K562 (cell line): ENCODE measurements around the gene STS. TPM values are rescaled to one million over a fixed set of nuclear protein-coding genes. Genes with fewer than 3 reads are reported as not detected.
A peak's percentile ranks its signal among the peaks of the same experiment; 100 is the strongest.

Experiments
- ARID1B ChIP-seq: fragments of 450-650 bp; IDR thresholded peaks from 2 replicates; pipeline ENCODE4 v1.6.1; 2016; ENCODE audit warnings: antibody characterized with exemption, mild to moderate bottlenecking, inconsistent platforms
- ARNT ChIP-seq, 2 experiments: fragments of 450-650 bp; IDR thresholded peaks; 2 replicates each; pipeline ENCODE4 v1.6.1; 2016; ENCODE audit warnings: mild to moderate bottlenecking in 1 of 2
- E2F5 ChIP-seq: sonication (generic); formaldehyde crosslinking; IDR thresholded peaks from 2 replicates; pipeline ENCODE4 v1.8.0; 2022; ENCODE audit warnings: mild to moderate bottlenecking, missing genetic modification reagents
- E2F8 ChIP-seq: fragments of 450-650 bp; IDR thresholded peaks from 2 replicates; pipeline ENCODE4 v1.7.1; 2018; ENCODE audit warnings: mild to moderate bottlenecking, low read depth; ENCODE audit not compliant: partially characterized antibody
- FOXK2 ChIP-seq, 2 experiments: fragments of 450-650 bp; IDR thresholded peaks in 1 of 2; conservative IDR thresholded peaks in 1 of 2; 2 replicates each; pipeline ENCODE4 v1.6.1; 2016; ENCODE audit warnings: low read depth in 2 of 2, mild to moderate bottlenecking in 1 of 2
- GATAD2A ChIP-seq: fragments of 450-650 bp; IDR thresholded peaks from 2 replicates; pipeline ENCODE4 v1.6.1; 2017
- ID3 ChIP-seq, 2 experiments: fragments of 250-450 bp in 1 of 2; fragments of 450-650 bp in 1 of 2; sonication (Bioruptor Pico) in 1 of 2; IDR thresholded peaks; 2 replicates each; pipeline versions ENCODE4 v1.6.1 to v1.8.0; 2016 to 2021; ENCODE audit warnings: mild to moderate bottlenecking in 2 of 2, moderate library complexity in 2 of 2, missing compliant biosample characterization in 1 of 2, missing genetic modification characterization in 1 of 2
- SIN3B ChIP-seq: fragments of 450-650 bp; IDR thresholded peaks from 2 replicates; pipeline ENCODE4 v1.6.1; 2017; ENCODE audit warnings: low read depth, mild to moderate bottlenecking, moderate library complexity
- SOX6 ChIP-seq: fragments of 450-650 bp; IDR thresholded peaks from 2 replicates; pipeline ENCODE4 v1.6.1; 2014; ENCODE audit warnings: mild to moderate bottlenecking
- TBL1XR1 ChIP-seq, 2 experiments: IDR thresholded peaks; 2 replicates each; pipeline ENCODE4 v1.6.1; 2012; ENCODE audit warnings: improper control_type of control experiment in 2 of 2, low read length in 2 of 2, mild to moderate bottlenecking in 1 of 2
- TCF3 ChIP-seq: sonication (generic); formaldehyde crosslinking; IDR thresholded peaks from 2 replicates; pipeline ENCODE4 v1.4.0; 2020; ENCODE audit warnings: mild to moderate bottlenecking, missing genetic modification reagents
- TCFL5 ChIP-seq: fragments of 250-450 bp; sonication (Bioruptor Pico); conservative IDR thresholded peaks from 2 replicates; pipeline ENCODE4 v1.6.1; 2021; ENCODE audit warnings: mild to moderate bottlenecking, moderate library complexity, matching md5 sums
- TRIM24 ChIP-seq, 2 experiments: fragments of 450-650 bp; IDR thresholded peaks; 2 replicates each; pipeline ENCODE4 v1.6.1; 2016
- ZBTB40 ChIP-seq, 2 experiments: fragments of 450-650 bp in 1 of 2; sonication (generic) in 1 of 2; formaldehyde crosslinking in 1 of 2; IDR thresholded peaks; 2 replicates each; pipeline versions ENCODE4 v1.7.1 to v1.9.0; 2016 to 2022; ENCODE audit warnings: inconsistent platforms in 1 of 2, mild to moderate bottlenecking in 1 of 2, missing genetic modification reagents in 1 of 2
- ZNF695 ChIP-seq: fragments of 450-650 bp; formaldehyde crosslinking; IDR thresholded peaks from 2 replicates; pipeline ENCODE4 v1.4.0; 2020; ENCODE audit warnings: mild to moderate bottlenecking, moderate library complexity
- ZNF75A ChIP-seq: fragments of 450-650 bp; formaldehyde crosslinking; IDR thresholded peaks from 2 replicates; pipeline ENCODE4 v1.4.0; 2020; ENCODE audit warnings: mild to moderate bottlenecking
- polyA plus RNA-seq, 8 experiments: library from polyadenylated mRNA; depleted of rRNA in 4 of 8; stranded (reverse) in 5 of 8; unstranded in 3 of 8; fragments of >200 nt; fragmentation: Nextera tagmentation in 2 of 8; fragmentation: Illumina TruSeq in 1 of 8; extraction: Ambion mirVana in 2 of 8; extraction: Trizol in 1 of 8; gene quantifications; 2 replicates each; pipeline versions ENCODE4 v1.2.1 to v1.2.3, GENCODE V29; 2011 to 2014; ENCODE audit warnings: inconsistent platforms in 1 of 8, missing spikeins in 1 of 8
- total RNA-seq, 7 experiments: library from RNA; depleted of rRNA in 6 of 7; stranded (reverse); fragments of >200 nt in 6 of 7; fragmentation: Illumina TruSeq in 2 of 7; extraction: Trizol in 2 of 7; gene quantifications; 2 replicates each; pipeline versions ENCODE4 v1.2.1 to v1.2.3, GENCODE V29; 2011 to 2021; ENCODE audit warnings: low replicate concordance in 1 of 7

Gene STS
- total and polyA plus RNA-seq, 9 of the 15 experiments (the other 6 are each of a cell fraction or from before 2014, with no cell fraction given) = 0.14 to 1.3 (median 0.63) TPM

- no peak for TF ChIP-seq ZBTB40 (IDR thresholded peaks at IDR 0.05)
- no peak for TF ChIP-seq ZBTB40 (CRISPR knock-in tag; IDR thresholded peaks at IDR 0.05)
- no peak for TF ChIP-seq TCFL5
- no peak for TF ChIP-seq ZNF75A (CRISPR knock-in tag)
- no peak for TF ChIP-seq ID3 (CRISPR knock-in tag; IDR thresholded peaks at IDR 0.05)
- no peak for TF ChIP-seq ID3 (tag; IDR thresholded peaks at IDR 0.05)
- TF ChIP-seq SIN3B = no peak
- TF ChIP-seq SOX6 = peak; percentile 69
- no peak for TF ChIP-seq ZNF695
- no peak for TF ChIP-seq TRIM24 (IDR thresholded peaks at IDR 0.05)
- TF ChIP-seq ARNT (IDR thresholded peaks at IDR 0.05) = peak; percentile 84 to 89
- TF ChIP-seq FOXK2 (conservative IDR thresholded peaks at IDR 0.05 in 1 of 2, IDR thresholded peaks at IDR 0.05 in 1 of 2; ENCODE audit: low read depth in 2 of 2) = no peak
- no peak for TF ChIP-seq GATAD2A
- TF ChIP-seq TBL1XR1 (IDR thresholded peaks at IDR 0.05; ENCODE audit: low read length in 2 of 2) = no peak
- TF ChIP-seq TCF3 (CRISPR knock-in tag) = peak; percentile 48
- TF ChIP-seq ARID1B = peak; percentile 23; the same call in 1 of the 2 replicates
- no peak for TF ChIP-seq E2F8
- TF ChIP-seq E2F5 (CRISPR knock-in tag) = no peak
These were observed 36.7 kb upstream of the STS start (continued) for GRCh38 chrX:7110821-7111276.
